ENCODE results near the gene MRPL32. TPM values are rescaled to one million over a fixed set of nuclear protein-coding genes. Genes with fewer than 3 reads are reported as not detected.
A peak's percentile ranks its signal among the peaks of the same experiment; 100 is the strongest.
"Not testable (repeated sequence)": the region's sequence is repeated elsewhere in the genome, so short reads cannot be mapped to it uniquely, and the experiment has no call there.

Gene MRPL32
- total RNA-seq: 10 to 100 TPM; 90.7 to 96.8 TPM

- Mint-ChIP-seq H3K36me3 (peaks cover 60% of the 10 kb centered on the region), H3K4me3 (peak within 1 kb of the TSS; percentile 100), H3K27ac (peak within 1 kb of the TSS; percentile 100), H3K27me3 (no peaks in the 10 kb centered on the region), H3K4me1 (peaks cover 64% of the 10 kb centered on the region), H3K9me3 (no peaks in the 10 kb centered on the region)
- DNase-seq: peak; percentile 93
Observed at GRCh38 chr7:42931834-42932651, at the start of gene MRPL32, which contains the start of gene PSMA2. TSS of gene MRPL32 (plus strand) at chr7:42932376. CDS start at chr7:42932387, 11 bp downstream. TSS of gene PSMA2 (minus strand) at chr7:42932174. CDS start at chr7:42932158, 16 bp downstream.

DNA sequence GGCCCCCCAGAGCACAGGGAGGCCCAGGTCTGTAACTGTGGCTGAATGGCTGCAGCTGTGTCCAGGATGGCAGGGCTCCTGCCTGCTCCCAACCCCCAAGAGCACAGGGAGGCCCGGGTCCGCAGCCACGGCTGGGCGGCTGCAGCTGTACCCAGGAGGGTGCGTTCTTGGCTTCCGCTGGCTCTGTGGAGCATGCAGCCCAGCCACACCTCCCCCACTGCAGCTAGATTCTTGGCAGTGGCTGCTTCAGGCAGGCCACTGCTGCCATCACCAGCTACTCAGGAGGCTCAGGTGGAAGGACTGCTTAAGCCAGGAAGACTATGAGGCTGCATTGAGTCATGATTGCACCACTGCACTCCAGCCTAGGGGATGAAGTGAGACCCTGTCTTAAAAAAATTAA lies 48.2 kb upstream of the MRPL32 start:
- H3K9me3 Mint-ChIP-seq: no peaks in the 10 kb centered on the region
- no peak for DNase-seq
- no peak overlapping the region for H3K27ac Mint-ChIP-seq
- H3K4me3 Mint-ChIP-seq: no peak overlapping the region
- peaks cover 16% of the 10 kb centered on the region for H3K4me1 Mint-ChIP-seq
- H3K36me3 Mint-ChIP-seq: no peaks in the 10 kb centered on the region
- no peaks in the 10 kb centered on the region for H3K27me3 Mint-ChIP-seq

DNA sequence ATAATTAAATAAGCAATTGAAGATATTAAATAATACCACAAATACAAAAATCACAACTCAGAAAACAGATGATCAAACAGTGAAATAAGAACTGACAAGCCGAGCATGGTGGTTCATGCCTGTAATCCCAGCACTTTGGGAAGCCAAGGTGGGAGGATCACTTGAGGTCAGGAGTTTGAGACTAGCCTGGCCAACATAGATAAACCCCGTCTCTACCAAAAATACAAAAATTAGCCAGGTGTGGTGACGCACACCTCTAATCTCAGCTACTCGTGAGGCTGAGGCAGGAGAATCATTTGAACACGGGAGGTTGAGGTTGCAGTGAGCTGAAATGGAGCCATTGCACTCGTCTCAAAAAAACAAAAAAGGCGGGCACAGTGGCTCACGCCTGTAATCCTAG lies 47.0 kb upstream of the MRPL32 start:
- H3K36me3 Mint-ChIP-seq, H3K9me3 Mint-ChIP-seq, H3K27me3 Mint-ChIP-seq, DNase-seq, H3K27ac Mint-ChIP-seq, H3K4me3 Mint-ChIP-seq: not testable (repeated sequence)
- H3K4me1 Mint-ChIP-seq: peaks cover 19% of the 10 kb centered on the region

- Mint-ChIP-seq H3K27me3 (no peaks in the 10 kb centered on the region), H3K27ac (no peak overlapping the region), H3K36me3 (no peaks in the 10 kb centered on the region), H3K9me3 (no peaks in the 10 kb centered on the region), H3K4me1 (peaks cover 19% of the 10 kb centered on the region), H3K4me3 (no peak overlapping the region)
- DNase-seq: no peak
Observed at GRCh38 chr7:42886129-42886528, 46.0 kb upstream of the MRPL32 start.

- H3K4me1 Mint-ChIP-seq: peaks cover 19% of the 10 kb centered on the region
- H3K9me3 Mint-ChIP-seq: no peaks in the 10 kb centered on the region
- no peak overlapping the region for H3K27ac Mint-ChIP-seq
- H3K36me3 Mint-ChIP-seq: no peaks in the 10 kb centered on the region
- H3K27me3 Mint-ChIP-seq: no peaks in the 10 kb centered on the region
- no peak for DNase-seq
- H3K4me3 Mint-ChIP-seq: peak overlapping the region; percentile 86
Observed at GRCh38 chr7:42886893-42887505, 45.2 kb upstream of the MRPL32 start.

DNA sequence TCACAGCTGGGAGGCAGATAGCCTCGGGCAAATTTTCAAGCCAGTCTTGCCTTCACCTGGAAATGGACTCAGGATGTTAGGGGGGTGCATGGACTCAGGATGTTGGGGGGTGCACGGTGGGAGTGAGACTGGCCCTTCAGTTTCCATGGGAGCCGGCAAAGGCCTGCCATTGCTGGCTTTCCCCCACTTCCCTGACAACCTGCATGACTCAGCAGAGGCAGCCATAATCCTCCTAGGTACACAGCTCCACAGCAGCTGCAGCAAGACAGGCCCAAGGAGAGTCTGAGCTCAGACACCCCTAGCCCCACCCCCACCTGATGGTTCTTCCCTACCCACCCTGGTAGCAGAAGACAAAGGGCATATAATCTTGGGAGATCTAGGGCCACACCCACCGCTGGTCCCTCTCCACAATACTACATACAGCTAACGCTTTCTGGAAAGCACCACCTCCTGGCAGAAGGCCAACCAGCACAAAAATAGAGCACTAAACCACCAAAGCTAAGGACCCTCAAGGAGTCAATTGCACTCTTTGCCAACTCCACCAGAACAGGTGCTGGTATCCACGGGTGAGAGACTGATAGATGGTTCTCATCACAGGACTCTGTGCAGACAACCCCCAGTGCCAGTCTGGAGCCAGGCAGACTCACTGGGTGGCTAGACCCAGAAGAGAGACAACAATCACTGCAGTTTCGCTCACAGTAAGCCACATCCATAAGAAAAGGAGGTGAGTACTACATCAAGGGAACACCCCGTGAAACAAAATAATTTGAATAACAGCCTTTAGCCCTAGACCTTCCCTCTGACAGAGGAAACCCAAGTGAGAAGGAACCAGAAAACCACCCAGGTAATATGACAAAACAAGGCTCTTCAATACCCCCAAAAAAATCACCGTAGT lies 38.6 kb upstream of the MRPL32 start:
- H3K27me3 Mint-ChIP-seq: no peaks in the 10 kb centered on the region
- no peak overlapping the region for H3K27ac Mint-ChIP-seq
- peaks cover 5% of the 10 kb centered on the region for H3K4me1 Mint-ChIP-seq
- no peak for DNase-seq
- peaks cover 23% of the 10 kb centered on the region for H3K36me3 Mint-ChIP-seq
- H3K4me3 Mint-ChIP-seq: no peak overlapping the region
- peaks cover 19% of the 10 kb centered on the region for H3K9me3 Mint-ChIP-seq

- H3K4me1 Mint-ChIP-seq: peaks cover 2% of the 10 kb centered on the region
- H3K27ac Mint-ChIP-seq: no peak overlapping the region
- H3K4me3 Mint-ChIP-seq: no peak overlapping the region
- peaks cover 12% of the 10 kb centered on the region for H3K36me3 Mint-ChIP-seq
- DNase-seq: no peak
- H3K27me3 Mint-ChIP-seq: no peaks in the 10 kb centered on the region
- peaks cover 9% of the 10 kb centered on the region for H3K9me3 Mint-ChIP-seq
Observed at GRCh38 chr7:42900842-42901241, 31.3 kb upstream of the MRPL32 start.

DNA sequence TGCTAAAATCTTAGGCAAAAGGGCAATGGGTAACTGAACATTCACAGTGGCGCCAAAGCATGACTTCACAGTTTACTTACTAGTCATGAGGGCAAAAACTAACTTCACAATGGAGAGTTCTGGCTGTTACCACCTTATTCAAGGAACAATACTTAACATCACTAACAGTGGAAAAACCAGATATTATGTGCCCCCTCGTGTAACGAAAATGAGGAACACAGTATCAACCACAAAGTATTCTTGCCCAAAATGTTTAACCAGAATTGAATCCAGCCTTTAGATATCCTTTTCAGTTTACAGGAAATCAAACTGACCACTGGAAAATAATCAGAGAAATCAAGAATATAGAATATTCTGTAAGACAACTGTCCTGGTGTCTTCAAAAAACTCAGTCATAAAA lies 29.8 kb upstream of the MRPL32 start:
- H3K4me1 Mint-ChIP-seq: peaks cover 4% of the 10 kb centered on the region
- no peak overlapping the region for H3K4me3 Mint-ChIP-seq
- H3K9me3 Mint-ChIP-seq: peaks cover 2% of the 10 kb centered on the region
- DNase-seq: no peak
- peaks cover 7% of the 10 kb centered on the region for H3K36me3 Mint-ChIP-seq
- no peak overlapping the region for H3K27ac Mint-ChIP-seq
- no peaks in the 10 kb centered on the region for H3K27me3 Mint-ChIP-seq

DNA sequence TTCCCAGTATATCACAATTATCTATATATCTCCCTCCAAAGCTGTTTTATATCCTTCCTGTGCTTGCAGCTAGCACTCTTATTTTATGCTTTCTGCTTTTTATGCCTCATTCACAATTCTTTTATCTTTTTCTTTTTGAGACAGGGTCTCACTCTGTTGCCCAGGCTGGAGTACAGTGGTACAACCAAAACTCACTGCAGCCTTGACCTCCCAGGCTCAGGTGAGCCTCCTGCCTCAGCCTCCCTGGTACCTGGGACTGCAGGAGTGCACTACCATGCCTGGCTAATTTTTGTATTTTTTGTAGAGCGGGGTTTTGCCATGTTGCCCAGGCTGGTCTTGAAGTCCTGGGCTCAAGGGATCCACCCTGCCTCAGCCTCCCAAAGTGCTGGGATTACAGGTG lies 26.0 kb upstream of the MRPL32 start:
- no peak overlapping the region for H3K27ac Mint-ChIP-seq

DNA sequence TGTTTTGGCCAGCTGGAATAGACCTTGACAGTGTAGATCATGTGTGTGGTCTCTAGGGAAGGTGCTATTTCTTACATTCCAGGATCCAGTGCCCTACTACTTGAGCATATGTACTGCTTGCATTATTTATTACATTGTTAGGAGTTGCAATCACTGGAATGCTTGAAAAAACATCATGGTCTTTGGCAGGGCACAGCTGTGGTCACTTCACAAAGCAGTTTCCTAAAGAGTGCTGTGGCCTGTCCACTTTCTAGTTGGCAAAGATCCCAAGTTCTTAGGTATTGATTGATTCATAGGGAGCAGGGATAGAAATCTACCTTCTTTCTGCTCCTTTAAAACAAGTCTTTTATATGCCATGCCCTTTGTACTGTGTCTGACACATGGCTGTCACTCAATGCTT lies 24.9 kb upstream of the MRPL32 start:
- no peak for DNase-seq
- Mint-ChIP-seq H3K4me1 (peaks cover 29% of the 10 kb centered on the region), H3K4me3 (no peak overlapping the region), H3K9me3 (no peaks in the 10 kb centered on the region), H3K36me3 (peaks cover 36% of the 10 kb centered on the region), H3K27me3 (no peaks in the 10 kb centered on the region), H3K27ac (no peak overlapping the region)

More for the DNA sequence above, 26.0 kb upstream of the MRPL32 start:
- Mint-ChIP-seq H3K4me3 (no peak overlapping the region), H3K27me3 (no peaks in the 10 kb centered on the region), H3K36me3 (peaks cover 30% of the 10 kb centered on the region), H3K4me1 (peaks cover 23% of the 10 kb centered on the region), H3K9me3 (no peaks in the 10 kb centered on the region)
- no peak for DNase-seq

- Mint-ChIP-seq H3K4me3 (peak overlapping the region; percentile 94), H3K27ac (no peak overlapping the region), H3K36me3 (peaks cover 54% of the 10 kb centered on the region), H3K27me3 (no peaks in the 10 kb centered on the region), H3K9me3 (no peaks in the 10 kb centered on the region), H3K4me1 (peaks cover 57% of the 10 kb centered on the region)
- no peak for DNase-seq
Observed at GRCh38 chr7:42910306-42910705, 21.9 kb upstream of the MRPL32 start.

DNA sequence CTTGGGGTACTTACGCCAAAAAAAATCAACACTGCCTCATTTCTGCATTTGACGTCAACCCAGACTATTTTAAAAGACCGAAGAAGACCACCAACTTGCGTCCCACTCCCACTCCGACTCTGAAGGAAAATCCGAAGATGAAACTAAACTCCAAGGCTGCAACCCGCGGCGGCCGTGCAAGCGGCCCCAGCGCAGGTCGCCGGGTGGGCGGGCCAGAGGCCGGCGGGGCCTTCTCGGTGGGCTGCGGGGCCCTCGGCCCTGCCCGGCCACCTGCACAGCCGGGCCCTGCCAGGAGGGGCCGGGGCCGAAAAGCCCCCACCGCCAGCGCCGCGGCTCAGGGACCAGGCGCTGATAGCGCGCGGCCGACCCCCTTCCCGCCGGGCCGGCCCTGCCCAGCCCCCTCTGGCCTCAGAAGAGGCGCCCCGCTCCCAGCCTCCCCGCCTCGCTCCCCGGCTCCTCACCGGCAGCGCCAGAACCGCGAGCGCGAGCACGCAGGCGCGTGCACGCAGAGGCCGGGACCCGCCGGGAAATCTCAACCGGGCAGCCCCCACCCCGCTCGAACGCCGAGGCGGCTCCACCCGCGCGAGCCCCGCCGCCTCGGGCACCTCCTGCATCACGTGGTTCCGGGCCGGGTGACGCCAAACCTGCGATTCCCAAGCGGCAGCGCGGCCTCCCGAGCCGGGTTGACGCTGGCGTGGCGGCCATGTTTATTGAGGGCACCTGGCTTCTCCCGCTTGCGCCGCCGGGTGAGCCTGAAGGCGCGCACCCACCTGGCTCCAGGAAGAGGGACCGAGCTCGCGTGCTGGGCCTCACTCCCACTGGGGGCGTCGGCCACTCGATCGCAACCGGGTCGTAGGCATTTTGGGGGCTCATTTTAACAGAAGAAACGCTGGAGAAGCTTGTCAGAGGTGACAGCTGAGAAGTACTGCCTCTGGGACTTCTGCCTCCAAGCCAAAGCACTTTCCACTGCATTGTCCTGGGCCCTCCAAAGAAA lies 20.4 kb upstream of the MRPL32 start, which contains the start of gene C7orf25:
Gene C7orf25, minus strand, starts transcription at position 617 of the 994 bp plus-strand sequence. CDS start 1,170 bp downstream, outside the sequence.
- Mint-ChIP-seq H3K36me3 (peaks cover 61% of the 10 kb centered on the region), H3K27ac (peak within 1 kb of the TSS; percentile 92), H3K9me3 (no peaks in the 10 kb centered on the region), H3K4me3 (peak within 1 kb of the TSS; percentile 94), H3K4me1 (peaks cover 58% of the 10 kb centered on the region), H3K27me3 (no peaks in the 10 kb centered on the region)
- peak; percentile 96 for DNase-seq

DNA sequence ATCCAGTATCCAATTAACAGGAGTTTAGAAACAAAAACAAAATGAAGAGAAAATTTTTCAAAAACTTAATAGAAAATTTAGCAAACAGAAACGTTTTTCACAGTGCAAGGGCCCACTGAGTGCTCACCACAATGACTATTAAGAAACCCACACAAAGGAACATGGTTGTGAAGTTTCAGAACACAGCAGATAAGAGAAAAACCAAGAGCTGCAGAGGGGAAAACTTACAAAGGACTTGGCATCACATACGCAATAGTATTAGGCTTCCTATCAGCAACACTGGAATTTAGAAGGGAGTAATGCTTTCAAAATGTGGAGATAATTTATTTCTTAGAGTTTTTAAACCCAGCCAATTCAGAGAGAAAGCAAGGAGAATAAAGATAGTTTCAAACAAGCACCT lies 18.6 kb upstream of the MRPL32 start:
- Mint-ChIP-seq H3K4me1 (peaks cover 53% of the 10 kb centered on the region), H3K27me3 (no peaks in the 10 kb centered on the region), H3K9me3 (no peaks in the 10 kb centered on the region), H3K27ac (peak overlapping the region; percentile 92), H3K4me3 (peak overlapping the region; percentile 59), H3K36me3 (peaks cover 59% of the 10 kb centered on the region)
- DNase-seq: no peak

- peak overlapping the region; percentile 92 for H3K27ac Mint-ChIP-seq
- peaks cover 62% of the 10 kb centered on the region for H3K36me3 Mint-ChIP-seq
- H3K4me1 Mint-ChIP-seq: peaks cover 53% of the 10 kb centered on the region
- no peaks in the 10 kb centered on the region for H3K9me3 Mint-ChIP-seq
- H3K27me3 Mint-ChIP-seq: no peaks in the 10 kb centered on the region
- DNase-seq: no peak
- H3K4me3 Mint-ChIP-seq: peak overlapping the region; percentile 59
Observed at GRCh38 chr7:42914009-42914408, 18.2 kb upstream of the MRPL32 start.
